HTR-8/SVneo (cell line): ENCODE results near the gene CAMK2N2.

Source experiments
- DNase-seq: peaks from one replicate; pipeline ENCODE4 v3.0.0; 2011; ENCODE audit warnings: low spot score, mixed read lengths; ENCODE audit not compliant: insufficient read length
- FAIRE-seq: peaks from 2 replicates; lab custom pipeline; 2011; peaks lifted over from hg19 to GRCh38; lab: Jason Lieb, UNC

Gene CAMK2N2

GRCh38 chr3:184229394-184230080 is 31.8 kb downstream of the CAMK2N2 start, which contains the start of gene VWA5B2:
TSS of gene VWA5B2 (plus strand) at chr3:184229585. CDS start at chr3:184230529, 944 bp downstream.
- FAIRE-seq (peak; percentile 79), DNase-seq (peak; percentile 80)

- DNase-seq = no peak
- FAIRE-seq = no peak
Observed at GRCh38 chr3:184228376-184229137, 32.8 kb downstream of the CAMK2N2 start.

- peak; percentile 16 for FAIRE-seq
Observed at GRCh38 chr3:184227481-184227935, 33.8 kb downstream of the CAMK2N2 start.

GRCh38 chr3:184223946-184224345 is 37.4 kb downstream of the CAMK2N2 start:
- FAIRE-seq = no peak
- DNase-seq = no peak

More at GRCh38 chr3:184227481-184227935, 33.8 kb downstream of the CAMK2N2 start:
- peak; percentile 67 for DNase-seq

- no peak for FAIRE-seq
- DNase-seq = no peak
Observed at GRCh38 chr3:184222521-184222920, 38.8 kb downstream of the CAMK2N2 start.

- no peak for DNase-seq
- FAIRE-seq = no peak
Observed at GRCh38 chr3:184218814-184219213, 42.5 kb downstream of the CAMK2N2 start.

- DNase-seq (no peak), FAIRE-seq (no peak)
Observed at GRCh38 chr3:184211718-184212117, 49.6 kb downstream of the CAMK2N2 start.

- no peak for DNase-seq
- no peak for FAIRE-seq
Observed at GRCh38 chr3:184211297-184211696, 50.1 kb downstream of the CAMK2N2 start.
